ENCODE results near the gene MORC1.
"Not testable (repeated sequence)": the region's sequence is repeated elsewhere in the genome, so short reads cannot be mapped to it uniquely, and the experiment has no call there.

Gene MORC1

DNA sequence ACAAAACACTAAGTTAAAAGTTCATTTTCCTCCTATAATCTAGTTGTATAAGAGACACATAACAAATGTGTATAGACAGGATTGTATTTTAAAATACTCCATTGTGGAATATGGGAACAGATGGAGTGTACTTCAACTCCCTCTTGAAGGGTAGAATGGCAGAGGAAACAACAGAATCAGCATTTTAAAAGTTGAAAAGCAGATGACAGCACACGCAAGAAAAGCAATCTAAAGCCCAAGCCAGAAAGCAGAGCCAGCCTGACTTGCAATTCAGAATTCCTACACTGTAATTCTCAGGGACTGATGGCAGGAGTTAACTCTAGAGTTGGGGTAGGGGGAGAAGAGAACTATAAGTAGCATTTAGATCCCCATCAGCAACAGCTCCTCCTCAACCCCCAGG is 22.8 kb downstream of the MORC1 start:
- DNase-seq = no peak

DNA sequence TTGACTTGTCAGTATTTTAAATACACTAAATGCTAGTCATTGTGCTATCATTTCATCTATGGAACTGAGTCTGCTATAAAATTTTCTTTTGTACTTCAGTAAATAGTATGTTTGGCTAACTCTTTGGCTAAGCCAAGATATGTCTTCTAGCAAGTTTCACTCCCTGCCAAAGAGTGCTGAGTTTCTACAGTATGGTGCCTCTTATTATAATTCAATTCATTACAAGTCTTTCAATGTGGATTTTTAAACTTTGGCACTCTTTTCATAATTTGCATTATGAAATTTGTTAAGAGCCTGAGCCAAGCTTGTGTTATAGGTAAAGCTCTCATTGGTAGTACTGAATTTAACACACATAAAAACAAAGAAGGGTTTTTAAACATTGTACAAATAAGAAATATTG is 24.4 kb downstream of the MORC1 start:
- no peak for DNase-seq

DNA sequence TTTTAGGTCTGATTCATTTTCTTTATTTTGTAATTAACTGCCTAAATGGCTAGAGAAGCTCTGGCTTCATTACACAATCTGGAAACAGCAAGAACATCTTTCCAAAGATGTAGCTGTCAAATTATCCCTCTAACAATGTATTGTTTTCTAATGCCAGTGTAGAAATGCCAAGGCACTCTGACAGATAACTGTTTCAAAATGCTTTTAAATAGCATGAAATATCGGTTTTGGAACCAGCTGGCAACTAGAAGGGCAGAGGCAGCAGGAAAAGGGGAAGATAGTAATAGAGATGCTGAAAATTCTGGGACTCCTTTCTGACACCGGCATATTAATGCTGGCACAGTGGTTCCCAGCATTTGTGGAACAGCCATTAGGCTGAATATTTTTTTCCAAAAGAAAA is 26.1 kb downstream of the MORC1 start:
- DNase-seq = no peak

DNA sequence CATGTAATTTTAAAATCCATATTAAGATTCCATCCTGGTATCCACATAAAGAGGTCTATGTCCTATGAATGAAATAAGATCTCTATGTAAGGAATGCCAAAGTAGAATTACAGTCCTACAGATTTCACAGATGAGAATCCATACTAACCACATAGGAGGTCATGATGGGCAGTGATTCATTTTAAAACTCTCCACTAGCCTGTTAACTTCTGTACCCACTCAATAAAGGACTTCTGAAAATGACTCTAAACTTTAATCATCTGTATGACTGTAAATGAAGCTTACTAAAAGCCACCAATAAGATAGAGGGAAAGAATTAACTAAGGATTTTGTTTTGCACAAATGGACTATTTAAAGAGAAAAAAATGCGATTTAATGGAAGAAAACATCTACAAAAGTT is 28.7 kb downstream of the MORC1 start:
- DNase-seq = no peak

GRCh38 chr3:109081746-109082510 is 36.0 kb downstream of the MORC1 start:
- DNase-seq = no peak

- DNase-seq = not testable (repeated sequence)
Measured at GRCh38 chr3:109080090-109080489, 37.8 kb downstream of the MORC1 start.

- no peak for DNase-seq
Measured at GRCh38 chr3:109073116-109073515, 44.8 kb downstream of the MORC1 start.

DNA sequence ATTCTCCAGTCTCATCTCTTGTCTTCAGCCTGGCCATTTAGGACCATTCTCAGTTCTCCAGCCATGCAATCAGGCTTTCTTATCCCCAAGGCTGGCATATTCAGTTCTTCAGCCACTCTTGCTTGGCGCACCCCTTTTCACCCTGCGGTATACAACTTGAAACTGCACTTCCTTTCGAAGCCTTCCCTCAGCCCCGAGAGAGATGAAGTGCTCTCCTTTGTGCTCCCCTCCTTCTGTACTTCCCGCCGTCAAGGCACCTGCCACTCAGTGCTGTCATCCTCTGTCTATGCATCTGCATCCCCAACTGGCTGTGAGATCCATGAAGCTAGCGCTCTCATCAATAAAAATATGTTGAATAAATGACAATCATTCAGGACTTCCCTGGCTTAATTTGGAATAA is 45.7 kb downstream of the MORC1 start:
- no peak for DNase-seq

DNA sequence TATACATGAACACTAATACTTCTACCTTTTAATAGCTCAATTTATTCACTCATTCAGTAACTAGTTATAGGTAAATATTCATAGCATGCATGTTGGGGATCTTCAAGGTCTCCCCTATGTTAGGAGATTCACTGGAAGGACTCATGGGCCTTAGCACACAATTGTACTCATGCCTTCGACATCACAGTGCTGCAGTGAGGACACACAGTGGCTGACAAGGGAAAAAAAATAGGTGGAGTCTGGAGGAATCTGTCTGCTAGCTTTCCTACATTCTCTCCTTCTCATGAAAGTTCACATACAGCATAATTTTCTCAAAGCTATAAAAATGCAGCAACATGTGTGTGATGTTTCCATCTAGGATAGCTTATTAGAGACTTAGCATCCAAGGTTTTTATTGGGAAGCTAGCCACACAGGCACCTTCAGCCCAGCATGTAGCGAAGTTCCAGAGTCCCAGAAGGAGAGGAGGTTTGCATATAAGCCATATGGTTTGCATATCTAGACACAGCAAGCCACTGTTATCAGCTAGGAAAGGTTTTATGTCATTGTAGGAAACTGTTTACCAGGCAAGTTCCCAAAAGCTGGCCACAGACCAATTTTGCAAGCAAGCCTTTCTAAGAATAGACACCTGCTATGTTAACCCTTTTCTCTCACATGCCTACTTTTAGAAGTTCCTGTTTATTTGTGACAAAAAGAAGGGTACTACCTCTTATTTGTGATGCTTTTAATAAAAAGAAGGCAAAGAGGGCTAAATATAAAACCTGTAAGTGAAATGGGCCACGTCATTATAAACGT is 46.4 kb downstream of the MORC1 start:
- no peak for DNase-seq

GRCh38 chr3:109070211-109070610 is 47.7 kb downstream of the MORC1 start:
- no peak for DNase-seq

- no peak for DNase-seq
Measured at GRCh38 chr3:109066864-109067263, 51.1 kb downstream of the MORC1 start.

GRCh38 chr3:109059264-109059663 is 58.7 kb downstream of the MORC1 start:
- DNase-seq = no peak

GRCh38 chr3:109057616-109058015 is 60.3 kb downstream of the MORC1 start:
- no peak for DNase-seq

- DNase-seq = no peak
Measured at GRCh38 chr3:109057056-109057455, 60.9 kb downstream of the MORC1 start.

GRCh38 chr3:109050591-109051167 is 67.3 kb downstream of the MORC1 start:
- DNase-seq = no peak

- DNase-seq = no peak
Measured at GRCh38 chr3:109047366-109047765, 70.6 kb downstream of the MORC1 start.

DNA sequence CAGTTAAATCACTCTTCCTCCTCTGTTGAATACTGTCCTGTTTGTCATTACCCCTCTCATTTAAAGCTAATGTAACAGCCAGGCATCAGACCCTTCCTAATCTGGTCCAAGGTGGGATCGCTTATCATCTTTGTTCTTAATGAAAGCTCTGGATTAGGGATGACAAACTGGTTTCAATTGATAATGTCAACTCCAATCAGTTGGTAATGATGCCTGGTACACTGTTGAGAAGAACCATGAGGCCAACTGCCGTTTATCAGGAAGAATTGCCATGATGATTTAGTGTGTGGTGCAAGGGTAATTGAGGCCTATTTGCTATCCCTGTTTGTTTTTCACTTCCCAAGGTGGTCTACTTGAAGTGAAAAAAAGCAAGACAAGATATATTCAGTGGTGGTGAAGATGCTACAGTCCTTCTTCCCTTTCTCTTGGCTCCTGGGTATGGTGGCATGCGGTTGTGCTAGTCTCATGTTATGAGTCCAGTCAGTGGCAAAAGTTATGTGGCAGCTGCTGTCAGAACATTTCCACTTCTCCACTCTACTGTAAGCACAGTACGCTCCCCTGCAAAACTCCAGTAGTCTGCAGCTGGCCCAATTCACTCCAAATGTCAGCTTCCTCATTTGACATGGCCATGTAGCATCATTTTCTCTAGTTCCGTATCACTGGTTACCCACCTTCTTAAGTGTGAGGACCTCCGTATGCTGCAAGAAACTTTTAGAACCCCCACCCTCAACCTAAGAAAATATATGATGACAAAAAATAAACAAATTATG is 72.5 kb downstream of the MORC1 start:
- DNase-seq = no peak

DNA sequence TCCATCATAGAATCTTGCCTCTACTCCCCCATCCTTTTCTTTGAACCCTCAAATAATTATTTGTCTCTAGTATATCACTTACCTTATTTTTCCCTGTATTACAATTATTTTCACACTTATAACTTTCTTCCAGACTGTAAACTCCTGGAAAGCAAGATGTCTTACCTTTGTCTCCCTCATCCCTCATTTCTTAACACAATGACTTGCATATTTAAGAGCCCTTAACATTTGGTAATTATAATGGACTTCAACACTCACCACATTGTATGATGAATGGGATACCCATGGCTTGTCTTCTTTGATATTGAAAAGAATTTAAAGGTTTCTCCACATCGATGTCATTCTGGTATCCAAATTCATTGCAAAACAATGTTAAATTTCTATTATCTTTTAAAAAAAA is 82.9 kb downstream of the MORC1 start:
- DNase-seq = no peak

DNA sequence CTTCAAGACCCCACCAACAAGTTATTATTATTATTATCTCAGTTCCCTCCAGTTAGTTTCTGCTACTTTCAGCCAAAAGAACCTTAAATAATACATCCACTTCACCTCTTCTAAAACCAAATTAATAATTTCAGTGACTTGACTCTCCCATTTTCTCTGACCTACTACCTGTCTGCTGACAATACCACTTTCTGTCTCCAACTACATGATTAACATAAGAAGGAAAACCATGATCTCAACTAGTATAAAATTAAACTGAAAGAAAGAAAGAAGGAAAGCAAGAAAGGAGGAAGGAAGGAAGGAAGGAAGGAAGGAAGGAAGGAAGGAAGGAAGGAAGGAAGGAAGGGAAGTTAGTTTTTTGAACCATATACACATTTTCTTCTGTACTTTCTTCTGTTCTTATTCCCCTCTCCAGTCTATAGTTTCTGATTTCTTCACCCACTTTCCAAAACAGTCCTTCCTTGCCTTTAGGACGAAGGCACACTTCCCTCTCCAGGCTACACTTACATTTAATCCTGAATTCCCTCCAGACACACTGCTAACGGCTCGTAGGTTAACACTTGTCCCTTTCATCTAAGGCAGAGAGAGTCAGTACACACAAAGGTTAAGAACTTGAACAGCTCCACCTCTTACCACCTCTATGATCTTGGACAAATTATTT is 84.8 kb downstream of the MORC1 start:
- DNase-seq = no peak

- DNase-seq = no peak
Measured at GRCh38 chr3:109028753-109029152, 89.2 kb downstream of the MORC1 start.

DNA sequence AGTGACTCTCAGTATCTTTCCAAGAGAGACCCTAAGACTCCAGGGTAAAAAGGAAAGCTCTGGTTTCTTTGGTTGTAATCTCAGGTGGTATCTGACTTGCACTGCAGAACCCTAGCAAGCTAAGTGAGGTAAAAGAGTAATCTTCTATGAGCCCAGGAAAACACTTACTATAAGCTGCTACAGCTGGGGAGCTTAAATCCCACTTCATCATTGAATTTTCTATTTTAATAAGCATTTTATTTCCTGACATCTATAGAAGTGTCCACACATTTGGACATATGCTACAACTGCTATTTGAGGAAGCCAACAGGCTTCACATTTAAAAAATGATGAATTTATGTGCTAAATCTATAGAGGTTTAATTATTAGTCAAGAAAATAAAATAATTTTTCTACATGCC is 91.1 kb downstream of the MORC1 start:
- DNase-seq = no peak

DNA sequence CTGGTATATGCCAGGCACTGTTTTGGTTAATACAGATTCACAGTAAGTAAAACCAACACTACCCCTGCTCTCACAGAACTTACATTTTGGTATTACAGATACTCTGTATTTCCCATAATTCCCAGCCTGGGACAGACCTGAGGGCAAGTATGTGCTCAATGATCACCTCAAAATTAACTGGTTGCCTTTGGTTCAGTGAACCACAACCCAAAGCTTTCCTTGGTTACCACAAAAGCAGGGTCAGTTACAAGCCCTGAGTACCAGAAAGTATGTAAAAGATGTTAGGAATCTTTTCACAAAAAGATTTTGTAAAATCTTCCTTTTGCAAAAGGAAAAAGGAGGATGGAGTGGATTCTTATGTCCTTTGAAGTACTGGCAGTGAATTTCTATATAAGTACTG is 92.0 kb downstream of the MORC1 start:
- no peak for DNase-seq

Data from activated T-cell treated with anti-CD3 and anti-CD28 coated beads for 4 hours (primary cell).